LNCaP clone FGC (cell line): Measurements from ENCODE around the gene FRZB.

Experiments used
- DNase-seq: peaks from one replicate; pipeline ENCODE4 v3.0.0-alpha.2; 2011; ENCODE audit warnings: low read depth
- H3K4me3 ChIP-seq: 2 replicates; pipeline ENCODE4 v1.5.1; 2011; ENCODE audit warnings: mild to moderate bottlenecking, low read depth, low read length, control low read depth
- CTCF ChIP-seq: IDR thresholded peaks from 2 replicates; pipeline ENCODE4 v1.5.1; 2012; ENCODE audit warnings: mild to moderate bottlenecking; ENCODE audit not compliant: control insufficient read depth, insufficient read depth; ENCODE audit errors: extremely low read depth

The FRZB gene

DNA sequence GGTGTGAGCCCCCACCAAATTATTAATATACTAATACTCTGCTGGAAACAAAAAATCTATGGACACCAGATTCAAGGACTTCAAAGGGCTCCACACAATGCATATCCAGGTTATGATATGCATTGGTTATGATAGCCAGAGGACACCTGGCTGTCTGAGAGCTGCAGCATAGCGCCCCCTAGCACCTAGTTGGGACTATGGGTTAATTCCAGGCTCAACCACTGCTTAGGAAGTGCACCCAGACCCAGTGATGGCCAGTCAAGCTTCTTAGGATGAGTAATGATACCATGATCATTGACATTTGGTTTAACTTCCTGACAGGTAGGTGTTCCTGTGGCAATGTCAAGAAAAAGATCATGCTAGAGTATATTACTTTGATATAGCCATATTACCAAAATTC, 3.8 kb upstream of the FRZB start:
- no peak for DNase-seq
- TF ChIP-seq CTCF: no peak

DNA sequence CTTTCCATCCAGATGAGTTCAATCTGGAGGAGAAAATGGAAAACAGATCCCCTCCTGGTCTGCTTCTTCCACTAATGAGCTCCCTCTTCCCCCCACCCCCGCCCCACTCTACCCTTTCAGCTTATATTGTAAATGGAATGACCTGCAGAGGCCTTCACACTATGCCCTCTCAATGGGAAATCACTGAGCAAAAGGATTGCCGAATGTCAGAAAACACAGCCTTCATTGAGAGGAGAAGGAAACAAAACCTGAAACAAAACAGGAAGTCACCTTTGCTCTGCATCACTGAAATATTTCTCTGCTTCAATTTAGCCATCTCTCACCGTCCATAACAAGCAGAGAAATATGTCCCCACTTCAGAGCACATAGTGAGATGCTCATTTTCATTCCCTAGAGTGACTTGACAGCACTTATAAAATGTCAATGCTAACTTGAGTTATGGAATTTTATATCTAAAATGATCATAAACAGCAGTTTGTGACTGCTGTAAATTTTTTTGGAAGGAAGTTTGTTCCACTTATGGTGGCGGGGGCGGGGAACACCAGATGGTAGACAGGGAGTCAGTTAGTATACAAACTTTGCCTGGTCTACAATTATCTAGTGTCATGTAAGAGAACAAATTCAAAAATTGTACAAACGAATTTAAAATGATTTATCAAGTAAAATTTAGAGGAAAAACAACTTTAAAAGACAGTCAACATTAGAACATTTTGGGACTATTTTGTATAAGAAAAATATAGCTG, 1.8 kb upstream of the FRZB start:
- no peak for DNase-seq
- TF ChIP-seq CTCF: no peak
- no peak overlapping the region for H3K4me3 ChIP-seq

More for the DNA sequence above, 3.8 kb upstream of the FRZB start:
- no peak overlapping the region for H3K4me3 ChIP-seq

DNA sequence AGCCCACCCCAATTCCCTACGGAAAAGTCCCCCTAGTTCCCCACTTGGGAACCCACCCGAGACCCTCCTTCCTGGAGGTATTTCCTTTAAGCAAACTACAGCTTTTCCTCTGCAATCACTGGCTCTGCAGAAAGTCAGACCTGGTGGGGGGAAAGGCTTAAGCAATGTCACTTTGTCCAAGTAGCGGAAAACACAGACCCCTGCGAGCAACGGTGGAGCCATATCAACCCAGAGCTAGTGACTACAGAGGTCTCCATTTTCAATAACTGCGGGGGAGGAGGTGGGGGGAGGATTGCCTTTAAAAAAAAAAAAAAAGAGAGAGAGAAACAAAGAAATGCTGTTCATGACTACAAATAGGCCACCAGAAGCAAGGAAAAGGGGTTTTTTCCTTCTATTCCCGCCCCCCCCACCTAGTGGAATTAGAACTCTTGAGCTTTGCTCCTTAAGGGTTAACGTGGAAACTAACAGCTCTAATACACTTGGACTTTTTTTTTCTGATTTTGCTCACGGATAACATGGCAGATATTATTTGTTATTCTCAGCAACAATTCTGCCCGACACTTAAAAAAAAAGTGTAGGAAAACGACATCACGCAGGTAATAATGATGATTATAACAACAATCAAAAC, 1.1 kb upstream of the FRZB start:
- TF ChIP-seq CTCF: no peak
- no peak for DNase-seq
- no peak overlapping the region for H3K4me3 ChIP-seq

DNA sequence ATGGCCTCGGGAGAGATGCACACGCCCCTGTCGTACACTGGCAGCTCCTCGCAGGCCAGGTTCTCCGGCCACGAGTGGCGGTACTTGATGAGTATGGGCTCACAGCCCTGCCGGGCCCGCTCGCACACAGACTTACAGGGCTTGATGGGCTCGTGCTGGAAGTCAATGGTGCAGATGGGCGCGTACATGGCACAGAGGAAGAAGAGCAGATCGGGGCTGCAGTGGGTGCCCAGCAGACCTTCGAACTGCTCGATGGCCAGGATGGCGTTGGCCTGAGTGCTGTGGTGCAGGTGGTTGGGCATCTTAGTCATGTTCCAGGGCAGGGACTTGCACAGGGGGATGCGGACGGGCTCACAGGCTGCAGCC, 359 bp downstream of the FRZB start:
- H3K4me3 ChIP-seq: no peak overlapping the region
- TF ChIP-seq CTCF: no peak
- DNase-seq: no peak

GRCh38 chr2:182864949-182865570, 1.4 kb downstream of the FRZB start:
- TF ChIP-seq CTCF: no peak

DNA sequence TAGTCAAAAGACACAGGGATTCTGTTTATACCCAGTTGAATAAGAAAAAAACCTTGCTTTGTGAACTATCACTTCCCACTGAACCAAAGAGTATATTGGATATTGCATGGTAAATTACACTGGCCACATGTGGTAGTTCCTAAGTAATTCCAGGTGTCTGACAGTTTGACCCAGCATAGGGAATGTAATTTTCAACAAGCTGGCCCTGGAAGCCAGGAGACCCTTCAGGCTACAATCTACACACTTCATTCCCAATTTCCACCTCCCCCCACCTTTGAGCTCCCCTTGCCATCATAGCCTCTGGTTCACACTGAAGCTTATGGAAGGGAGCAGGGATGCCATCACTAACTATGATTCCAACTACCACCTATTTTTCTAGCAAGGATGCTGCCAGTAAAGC, 2.8 kb downstream of the FRZB start:
- H3K4me3 ChIP-seq: no peak overlapping the region
- no peak for TF ChIP-seq CTCF
- DNase-seq: no peak

More at GRCh38 chr2:182864949-182865570, 1.4 kb downstream of the FRZB start:
- H3K4me3 ChIP-seq: no peak overlapping the region
- DNase-seq: no peak
